HUES48 (cell line): ENCODE results near the gene GORASP2.

Source experiments
- H3K27ac ChIP-seq: one replicate; pipeline ENCODE4 v1.7.0; 2013; ENCODE audit warnings: low read depth, low read length, inconsistent platforms
- H3K27me3 ChIP-seq: 2 replicates; pipeline ENCODE4 v1.6.1; 2013; ENCODE audit warnings: mild to moderate bottlenecking, low read length; ENCODE audit not compliant: control insufficient read depth, insufficient read depth
- H3K36me3 ChIP-seq: 2 replicates; pipeline ENCODE4 v1.6.1; 2013; ENCODE audit warnings: low read length; ENCODE audit not compliant: control insufficient read depth, insufficient read depth
- H3K4me1 ChIP-seq: 2 replicates; pipeline ENCODE4 v1.6.1; 2013; ENCODE audit warnings: mild to moderate bottlenecking, low read length; ENCODE audit not compliant: control insufficient read depth, insufficient read depth
- H3K4me3 ChIP-seq: 2 replicates; pipeline ENCODE4 v1.5.1; 2013; ENCODE audit warnings: mild to moderate bottlenecking, low read depth, low read length
- H3K9ac ChIP-seq: 2 replicates; pipeline ENCODE4 v1.6.1; 2013; ENCODE audit warnings: mild to moderate bottlenecking, low read depth, low read length, moderate library complexity
- H3K9me3 ChIP-seq: 2 replicates; pipeline ENCODE4 v1.6.1; 2013; ENCODE audit warnings: low read length; ENCODE audit not compliant: control insufficient read depth, insufficient read depth

The GORASP2 gene

GRCh38 chr2:171004363-171004762, 75.3 kb downstream of the GORASP2 start:
- Histone ChIP-seq H3K9ac (no peak overlapping the region), H3K27me3 (no peaks in the 10 kb centered on the region), H3K9me3 (no peaks in the 10 kb centered on the region), H3K4me1 (no peaks in the 10 kb centered on the region), H3K36me3 (peaks cover 85% of the 10 kb centered on the region), H3K27ac (no peak overlapping the region), H3K4me3 (no peak overlapping the region)

- H3K27ac ChIP-seq, result no peak overlapping the region
- no peaks in the 10 kb centered on the region for H3K27me3 ChIP-seq
- H3K9me3 ChIP-seq, result no peaks in the 10 kb centered on the region
- H3K9ac ChIP-seq, result no peak overlapping the region
- no peak overlapping the region for H3K4me3 ChIP-seq
- no peaks in the 10 kb centered on the region for H3K4me1 ChIP-seq
- H3K36me3 ChIP-seq, result peaks cover 86% of the 10 kb centered on the region
These were observed 75.8 kb downstream of the GORASP2 start for GRCh38 chr2:171004833-171005232.

GRCh38 chr2:171008550-171009205, 79.6 kb downstream of the GORASP2 start:
- H3K36me3 ChIP-seq, result peaks cover 91% of the 10 kb centered on the region

GRCh38 chr2:171009386-171009785, 80.3 kb downstream of the GORASP2 start:
- H3K27ac ChIP-seq, result no peak overlapping the region
- peaks cover 92% of the 10 kb centered on the region for H3K36me3 ChIP-seq
- no peaks in the 10 kb centered on the region for H3K4me1 ChIP-seq
- H3K4me3 ChIP-seq, result no peak overlapping the region
- no peaks in the 10 kb centered on the region for H3K9me3 ChIP-seq
- H3K9ac ChIP-seq, result no peak overlapping the region
- no peaks in the 10 kb centered on the region for H3K27me3 ChIP-seq

More at GRCh38 chr2:171008550-171009205, 79.6 kb downstream of the GORASP2 start:
- Histone ChIP-seq H3K9me3 (no peaks in the 10 kb centered on the region), H3K9ac (no peak overlapping the region), H3K27ac (no peak overlapping the region), H3K27me3 (no peaks in the 10 kb centered on the region), H3K4me1 (no peaks in the 10 kb centered on the region), H3K4me3 (no peak overlapping the region)

- H3K36me3 ChIP-seq, result peaks cover 64% of the 10 kb centered on the region
These were observed 84.8 kb downstream of the GORASP2 start for GRCh38 chr2:171013851-171014250.

GRCh38 chr2:171016125-171016524, 87.1 kb downstream of the GORASP2 start:
- Histone ChIP-seq H3K4me3 (no peak overlapping the region), H3K36me3 (peaks cover 50% of the 10 kb centered on the region), H3K27me3 (no peaks in the 10 kb centered on the region), H3K9ac (no peak overlapping the region), H3K27ac (no peak overlapping the region), H3K4me1 (no peaks in the 10 kb centered on the region), H3K9me3 (no peaks in the 10 kb centered on the region)

More at GRCh38 chr2:171013851-171014250, 84.8 kb downstream of the GORASP2 start:
- no peak overlapping the region for H3K9ac ChIP-seq
- no peak overlapping the region for H3K4me3 ChIP-seq
- no peaks in the 10 kb centered on the region for H3K27me3 ChIP-seq
- no peak overlapping the region for H3K27ac ChIP-seq
- no peaks in the 10 kb centered on the region for H3K9me3 ChIP-seq
- no peaks in the 10 kb centered on the region for H3K4me1 ChIP-seq
